Measurements from ENCODE around the gene LOXHD1.

The LOXHD1 gene

GRCh38 chr18:46578987-46579386 is 78.0 kb downstream of the LOXHD1 start:
- no peak overlapping the region for H3K4me3 ChIP-seq (ENCODE audit: low read depth, low read length)
- no peaks in the 10 kb centered on the region for H3K9me3 ChIP-seq (ENCODE audit: control insufficient read depth, insufficient read depth, low read depth, low read length)
- TF ChIP-seq ZNF10 (tag by site-specific recombination; IDR thresholded peaks at IDR 0.05): no peak
- TF ChIP-seq INSM2 (tag by site-specific recombination; IDR thresholded peaks at IDR 0.05): no peak
- no peak for TF ChIP-seq ZNF140 (tag by site-specific recombination; IDR thresholded peaks at IDR 0.05)
- TF ChIP-seq ZBTB26 (tag by site-specific recombination; optimal IDR thresholded peaks at IDR 0.05): no peak
- no peak for TF ChIP-seq PRDM6 (tag by site-specific recombination; IDR thresholded peaks at IDR 0.05)
- no peak for TF ChIP-seq ZNF571 (tag by site-specific recombination; IDR thresholded peaks at IDR 0.05)
- no peak for TF ChIP-seq ZNF518A (tag by site-specific recombination; conservative IDR thresholded peaks at IDR 0.05; ENCODE audit: low read depth)
- no peak for TF ChIP-seq ZBTB17 (tag by site-specific recombination; IDR thresholded peaks at IDR 0.05)
- TF ChIP-seq CTCF (tag by site-specific recombination; IDR thresholded peaks at IDR 0.05): no peak
- no peak for TF ChIP-seq FEZF1 (tag by site-specific recombination; IDR thresholded peaks at IDR 0.05)
- TF ChIP-seq ZNF449 (tag by site-specific recombination; IDR thresholded peaks at IDR 0.05): no peak
- no peaks in the 10 kb centered on the region for H3K4me1 ChIP-seq (ENCODE audit: control insufficient read depth, insufficient read depth, low read length)
- ChIA-PET POLR2A (no interaction called here), CTCF (interaction anchor here (0.7 kb wide), 1 partner anchor 297 kb away, joined by 3 read pairs; no protein-coding TSS in a partner anchor)
- H3K27ac ChIP-seq (ENCODE audit: extremely low read depth, low read depth, low read length): no peak overlapping the region
- H3K36me3 ChIP-seq (ENCODE audit: control insufficient read depth in 2 of 2, insufficient read depth in 1 of 2, low read length in 2 of 2): no peaks in the 10 kb centered on the region

GRCh38 chr18:46577546-46577945 is 79.5 kb downstream of the LOXHD1 start:
- Histone ChIP-seq H3K4me3 (ENCODE audit: low read depth, low read length) (no peak overlapping the region), H3K36me3 (ENCODE audit: control insufficient read depth in 2 of 2, insufficient read depth in 1 of 2, low read length in 2 of 2) (no peaks in the 10 kb centered on the region), H3K4me1 (ENCODE audit: control insufficient read depth, insufficient read depth, low read length) (no peaks in the 10 kb centered on the region), H3K9me3 (ENCODE audit: control insufficient read depth, insufficient read depth, low read depth, low read length) (no peaks in the 10 kb centered on the region), H3K27ac (ENCODE audit: extremely low read depth, low read depth, low read length) (no peak overlapping the region)
- CTCF ChIA-PET: no interaction called here
- POLR2A ChIA-PET: no interaction called here
- TF ChIP-seq ZNF544 (tag by site-specific recombination; IDR thresholded peaks at IDR 0.05): no peak
- TF ChIP-seq ZBTB7A (tag by site-specific recombination; IDR thresholded peaks at IDR 0.05; ENCODE audit: low read depth): no peak
- no peak for TF ChIP-seq ZNF416 (tag by site-specific recombination; IDR thresholded peaks at IDR 0.05)
- TF ChIP-seq HOXC10 (CRISPR knock-in tag; IDR thresholded peaks at IDR 0.05): no peak
- TF ChIP-seq PRDM10 (tag by site-specific recombination; IDR thresholded peaks at IDR 0.05): no peak
- TF ChIP-seq GFI1B (tag by site-specific recombination; IDR thresholded peaks at IDR 0.05): no peak
- no peak for TF ChIP-seq TCF7L2 (IDR thresholded peaks at IDR 0.05; ENCODE audit: borderline replicate concordance, low read depth, low read length)

Data from HEK293 (cell line).